Activated CD4-positive, alpha-beta T cell treated with anti-CD3 and anti-CD28 coated beads, Interleukin-2, Interleukin-6, amounts not matched to agents 100 ng/mL and 50 ng/mL, durations not matched to agents 16 hours and 8 hours (primary cell): ENCODE data around the gene TCTA.

Source experiments
- DNase-seq: peaks from one replicate; pipeline ENCODE4 v3.0.0-alpha.2; 2020

Gene TCTA

DNA sequence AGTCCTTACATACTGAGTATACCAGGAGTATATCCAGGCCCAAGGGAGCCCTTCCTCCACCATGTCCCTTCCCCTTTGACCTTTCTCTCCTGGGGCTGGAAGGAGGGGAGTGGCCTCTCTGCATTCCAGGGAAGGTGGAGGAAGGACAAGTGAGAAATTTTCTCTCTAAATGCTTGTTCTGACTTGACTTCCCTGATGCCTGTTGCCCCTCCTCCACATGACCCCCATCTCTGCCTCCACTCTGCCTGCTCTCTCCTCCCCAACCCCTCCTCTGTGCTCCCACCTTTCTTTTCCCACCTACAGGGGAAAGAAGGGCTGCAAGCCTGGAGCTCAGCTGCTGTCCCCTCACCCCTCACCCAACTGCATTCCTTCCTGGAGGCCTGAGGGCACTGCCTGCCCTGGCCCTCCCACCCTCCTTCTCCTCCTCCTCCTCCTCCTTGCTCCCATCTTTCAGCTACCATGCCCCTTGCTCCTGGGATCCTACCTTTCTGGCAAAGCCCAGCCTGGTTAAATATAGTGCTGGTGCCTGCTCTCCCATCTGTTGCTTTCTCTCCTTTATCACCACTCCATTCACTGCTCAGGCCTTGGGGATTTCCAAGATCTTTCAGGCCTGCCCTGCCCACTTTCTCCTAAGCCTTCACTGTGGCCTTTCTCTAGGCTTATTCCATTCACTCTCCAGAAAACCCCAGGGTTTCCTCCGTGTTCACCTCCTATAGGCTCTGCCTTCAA is 49.4 kb downstream of the TCTA start:
- no peak for DNase-seq

DNA sequence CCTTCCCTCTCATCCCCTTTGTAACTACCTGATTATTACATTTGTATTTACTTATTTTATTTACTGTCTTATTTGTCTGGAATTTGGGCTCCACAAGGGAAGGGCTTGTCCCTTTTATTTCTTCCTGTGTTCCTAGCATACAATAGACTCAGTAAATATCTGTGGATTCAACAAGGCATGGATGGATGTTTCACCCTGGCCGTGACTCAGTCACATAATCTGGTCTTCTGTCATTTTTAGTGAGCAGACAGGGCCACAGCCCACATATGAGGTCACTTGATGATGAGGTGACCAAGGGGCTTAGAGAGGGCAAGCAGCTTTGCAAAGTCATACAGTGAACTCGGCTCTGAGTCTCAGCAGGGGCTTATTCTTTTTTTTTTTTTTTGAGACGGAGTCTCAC is 50.0 kb downstream of the TCTA start:
- no peak for DNase-seq

DNA sequence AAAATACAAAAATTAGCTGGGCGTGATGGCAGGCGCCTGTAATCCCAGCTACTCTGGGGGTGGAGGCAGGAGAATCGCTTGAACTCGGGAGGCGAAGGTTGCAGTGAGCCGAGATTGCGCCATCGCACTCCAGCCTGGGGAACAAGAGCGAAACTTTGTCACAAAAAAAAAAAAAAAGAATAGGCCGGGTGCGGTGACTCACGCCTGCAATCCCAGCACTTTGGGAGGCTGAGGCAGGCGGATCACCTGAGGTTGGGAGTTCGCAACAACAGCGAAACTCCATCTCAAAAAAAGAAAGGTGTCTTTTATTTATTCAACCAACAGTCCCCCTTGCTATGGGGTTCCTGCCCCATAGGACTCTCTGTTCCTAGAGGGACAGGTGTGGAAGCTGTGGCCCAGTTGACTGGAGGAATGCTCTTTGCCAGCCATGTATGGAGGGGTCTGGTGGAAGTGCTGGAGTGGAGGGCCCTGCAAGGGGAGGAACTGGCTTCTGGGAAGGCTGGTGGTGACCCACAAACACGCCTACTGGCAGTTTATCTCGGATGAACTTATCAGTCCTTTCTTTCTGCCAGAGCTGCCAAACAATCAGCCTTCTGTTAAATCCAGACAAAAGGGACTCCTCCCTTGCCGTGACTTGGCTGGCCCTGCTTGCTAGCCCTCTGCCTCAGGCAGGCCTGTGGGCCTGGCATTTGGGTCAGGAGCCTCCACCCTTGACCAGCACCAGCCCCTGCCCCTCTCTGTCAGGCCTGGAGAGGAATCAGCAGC is 53.2 kb downstream of the TCTA start:
- no peak for DNase-seq
